Measurements from ENCODE around the gene IQSEC1. TPM values are rescaled to one million over a fixed set of nuclear protein-coding genes. Genes with fewer than 3 reads are reported as not detected.
"Not testable (repeated sequence)": the region's sequence is repeated elsewhere in the genome, so short reads cannot be mapped to it uniquely, and the experiment has no call there.

Gene IQSEC1
- total RNA-seq, 1 donor from 2014 or later: 70.1 TPM

GRCh38 chr3:12896063-12896985 lies 176.9 kb downstream of the IQSEC1 start:
- no peak for DNase-seq (ENCODE audit: low spot score)

GRCh38 chr3:12895391-12896062 lies 177.7 kb downstream of the IQSEC1 start:
- no peak for DNase-seq (ENCODE audit: low spot score)

- DNase-seq (ENCODE audit: low spot score): no peak
These were observed 178.6 kb downstream of the IQSEC1 start for GRCh38 chr3:12894629-12895028.

DNA sequence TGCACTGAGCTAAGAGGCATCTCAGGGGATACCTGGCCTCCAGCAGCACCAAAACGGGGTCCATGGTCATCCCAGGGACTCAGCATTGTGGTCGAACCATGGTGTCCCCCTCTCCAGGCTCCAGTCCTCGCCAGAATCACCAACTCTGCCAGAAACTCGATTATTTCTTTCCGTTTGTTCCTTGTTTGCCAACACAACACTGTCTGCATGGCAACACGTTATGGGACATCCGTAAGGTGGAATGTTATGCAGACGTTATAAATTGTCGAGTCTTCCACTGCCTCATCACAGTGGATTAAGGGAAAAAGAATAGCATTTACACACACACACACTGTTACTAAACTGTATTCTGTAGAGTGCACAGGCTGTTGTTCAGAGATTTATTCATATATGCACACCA lies 179.4 kb downstream of the IQSEC1 start:
- DNase-seq (ENCODE audit: low spot score): no peak

DNA sequence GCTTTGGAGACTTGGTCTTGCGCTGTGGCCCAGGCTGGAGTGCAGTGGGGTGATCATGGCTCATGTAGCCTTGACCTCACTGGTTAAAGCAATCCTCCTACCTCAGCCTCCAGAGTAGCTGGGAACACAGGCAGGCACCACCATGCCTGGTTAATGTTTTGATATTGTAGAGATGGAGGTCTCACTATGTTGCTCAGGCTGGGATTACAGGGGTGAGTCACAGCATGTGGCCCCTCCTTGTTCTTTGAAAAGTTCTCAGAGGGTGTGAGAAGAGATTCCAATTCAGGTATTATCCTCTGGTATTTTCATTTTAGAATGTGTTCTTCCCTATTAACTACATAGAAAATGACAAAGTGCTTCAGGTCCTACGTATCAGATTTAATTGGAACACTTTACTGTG lies 180.0 kb downstream of the IQSEC1 start:
- no peak for DNase-seq (ENCODE audit: low spot score)

DNA sequence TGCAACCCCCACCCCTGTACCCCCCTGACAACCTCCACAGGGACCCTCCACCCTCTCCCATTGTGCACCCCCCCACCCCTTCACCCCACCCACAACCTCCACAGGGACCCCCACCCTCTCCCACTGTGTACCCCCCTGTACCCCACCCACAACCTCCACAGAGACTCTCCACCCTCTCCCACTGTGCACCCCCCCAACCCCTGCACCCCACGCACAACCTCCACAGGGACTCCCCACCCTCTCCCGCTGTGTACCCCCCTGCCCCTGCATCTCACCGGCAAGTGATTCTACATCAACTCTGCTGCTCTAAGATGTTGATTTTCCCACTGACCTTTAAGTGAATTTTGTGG lies 180.4 kb downstream of the IQSEC1 start:
- no peak for DNase-seq (ENCODE audit: low spot score)

GRCh38 chr3:12891985-12892839 lies 181.0 kb downstream of the IQSEC1 start:
- DNase-seq (ENCODE audit: low spot score): no peak

GRCh38 chr3:12891391-12891984 lies 181.7 kb downstream of the IQSEC1 start:
- DNase-seq (ENCODE audit: low spot score): no peak

GRCh38 chr3:12890610-12891390 lies 182.4 kb downstream of the IQSEC1 start:
- no peak for DNase-seq (ENCODE audit: low spot score)

- DNase-seq (ENCODE audit: low spot score): no peak
These were observed 186.5 kb downstream of the IQSEC1 start for GRCh38 chr3:12886736-12887135.

- no peak for DNase-seq (ENCODE audit: low spot score)
These were observed 187.0 kb downstream of the IQSEC1 start for GRCh38 chr3:12886106-12886679.

DNA sequence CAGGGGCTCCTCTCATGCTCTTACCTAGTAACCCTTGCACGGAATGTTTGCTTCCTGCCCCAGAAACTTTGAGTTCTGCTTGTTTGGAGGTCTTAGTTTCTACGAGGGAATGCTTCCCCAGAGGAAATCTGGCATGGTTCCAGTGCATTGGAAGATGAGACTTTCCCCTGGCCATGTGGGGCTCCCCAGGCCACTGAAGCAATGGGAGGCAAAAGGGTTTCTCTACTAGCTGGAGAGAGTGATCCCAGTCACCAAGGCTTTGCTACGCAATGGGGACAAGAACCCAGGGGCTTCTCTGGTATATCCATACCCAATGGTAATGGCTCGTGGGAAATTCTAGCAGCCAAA lies 187.7 kb downstream of the IQSEC1 start:
- DNase-seq (ENCODE audit: low spot score): no peak

DNA sequence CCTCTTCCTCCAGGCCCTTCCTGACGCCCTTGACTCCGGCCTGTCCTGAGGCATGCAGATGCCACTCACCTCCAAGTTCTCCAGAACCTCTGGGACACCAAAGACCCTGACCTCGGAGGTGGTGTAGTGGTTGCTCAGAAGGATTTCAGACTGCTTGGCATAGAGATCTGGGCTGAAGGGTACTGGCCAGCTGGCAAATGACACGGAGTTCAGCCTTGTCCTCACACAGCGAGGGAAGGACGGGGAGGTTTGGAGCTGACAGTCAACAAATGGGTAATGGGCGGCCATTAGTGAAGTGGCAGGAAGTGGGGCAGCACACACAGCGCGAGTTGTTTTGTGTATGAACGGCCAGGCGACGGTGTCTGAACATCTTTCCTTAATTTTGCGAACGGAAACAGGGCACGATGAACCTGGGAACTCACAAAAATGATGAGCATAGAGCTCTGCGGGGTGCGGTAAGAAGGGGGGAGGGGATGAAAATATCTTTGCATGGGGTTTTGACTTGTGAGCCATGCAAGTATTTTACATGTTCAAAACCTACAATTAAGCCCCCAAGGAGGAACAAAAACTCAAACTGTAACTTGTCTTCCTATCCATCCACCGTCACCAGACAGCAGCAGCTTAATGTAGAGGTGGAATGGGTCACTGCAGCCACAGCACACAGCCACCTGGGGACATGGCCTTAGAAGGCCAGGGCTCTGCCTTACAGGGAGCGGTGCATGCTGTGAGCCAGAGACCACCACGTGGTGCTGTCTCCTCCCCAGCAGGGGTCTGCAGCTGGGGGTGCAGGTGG lies 188.2 kb downstream of the IQSEC1 start:
- no peak for DNase-seq (ENCODE audit: low spot score)

GRCh38 chr3:12884186-12884680 lies 189.0 kb downstream of the IQSEC1 start:
- no peak for DNase-seq (ENCODE audit: low spot score)

GRCh38 chr3:12882336-12883310 lies 190.6 kb downstream of the IQSEC1 start:
- DNase-seq (ENCODE audit: low spot score): no peak

GRCh38 chr3:12881858-12882257 lies 191.4 kb downstream of the IQSEC1 start:
- DNase-seq (ENCODE audit: low spot score): not testable (repeated sequence)

DNA sequence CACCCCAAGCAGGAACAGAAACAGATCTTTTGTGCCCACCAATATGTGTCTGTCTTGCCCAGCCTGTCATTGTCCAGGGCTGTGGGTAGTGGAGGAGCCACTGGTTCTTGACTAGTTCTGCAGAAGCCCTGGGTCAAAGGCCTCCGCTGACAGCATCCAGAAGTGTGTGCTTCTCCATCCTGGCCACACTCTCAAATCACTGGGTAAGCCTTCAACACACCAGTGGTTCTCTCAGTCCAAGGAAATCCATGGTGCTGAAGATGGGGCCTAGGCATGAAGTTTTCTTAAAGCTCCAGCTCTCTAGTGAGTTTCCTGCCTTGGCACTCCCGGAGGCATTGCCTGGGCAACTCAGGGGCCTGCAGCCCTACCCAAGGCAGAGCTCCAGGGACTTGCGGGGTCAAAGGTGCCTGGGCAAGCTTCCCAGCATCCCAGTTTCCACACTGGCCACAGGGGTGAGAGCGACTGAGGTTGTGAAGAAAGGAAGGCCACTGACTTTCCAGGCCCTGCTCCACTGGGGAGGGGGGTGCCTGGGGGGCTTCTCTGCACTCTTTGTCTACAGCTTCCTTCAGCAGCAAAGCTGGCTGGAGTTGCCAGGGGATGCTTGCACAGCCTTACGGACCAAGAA lies 193.9 kb downstream of the IQSEC1 start:
- DNase-seq (ENCODE audit: low spot score): no peak
